HG03354 (cell line): Measurements from ENCODE around the gene ZSWIM9.

Source experiments
- ATAC-seq: cut with Tn5 transposase; IDR thresholded peaks from one replicate; pipeline ENCODE4 v1.9.1; 2021; ENCODE audit warnings: mild to moderate bottlenecking; ENCODE audit not compliant: unreplicated experiment, poor library complexity, severe bottlenecking

ZSWIM9 gene

DNA sequence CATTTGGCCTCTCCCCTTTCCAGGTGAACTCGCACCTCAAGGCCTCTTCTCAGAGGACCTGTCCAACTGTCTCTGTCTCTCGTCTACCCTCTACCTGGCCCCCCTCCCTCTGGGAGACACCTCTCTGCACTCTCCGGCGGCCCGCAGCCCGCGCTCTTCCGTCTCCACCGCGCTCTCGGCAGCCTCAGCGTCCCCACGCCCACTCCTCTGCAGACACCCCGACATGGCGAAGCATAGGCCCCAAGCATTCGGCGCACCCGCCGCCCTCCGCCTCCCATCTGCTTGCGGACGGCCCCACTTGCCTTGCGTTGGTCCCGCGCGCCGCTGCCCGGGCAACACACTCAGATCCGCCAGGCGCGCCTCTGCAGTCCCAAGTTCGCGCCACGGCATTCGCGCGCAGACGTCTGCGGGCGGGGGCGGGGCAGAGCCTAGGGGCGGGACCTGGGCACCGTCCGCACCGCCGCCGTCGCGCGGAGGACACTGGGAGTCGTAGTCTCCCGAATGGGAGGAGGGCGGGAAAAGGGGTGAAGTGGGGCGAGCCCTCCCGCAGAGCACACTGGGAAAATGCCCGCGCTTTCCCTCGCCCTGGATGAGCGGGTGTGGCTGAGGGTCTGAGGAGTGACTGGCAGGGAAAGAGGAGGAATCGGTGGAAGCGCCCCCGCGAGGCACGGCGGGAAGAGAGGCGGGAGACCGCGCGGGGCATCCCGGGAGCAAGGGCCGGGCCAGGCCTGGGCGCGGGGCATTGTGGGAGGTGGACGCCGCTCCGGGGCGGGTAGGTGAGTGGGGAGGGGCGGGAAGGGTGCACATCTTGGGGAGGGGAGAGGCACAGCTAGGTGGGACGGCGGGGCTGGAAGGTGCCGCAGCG lies at the start of gene ZSWIM9, which contains the start of gene LIG1:
Gene ZSWIM9, plus strand, starts transcription at position 742 of the 865 bp plus-strand sequence. CDS start 1,123 bp downstream, outside the sequence.
Gene LIG1, minus strand, starts transcription at position 406 of the 865 bp plus-strand sequence. CDS start 4,778 bp downstream, outside the sequence.
- peak; percentile 82 for ATAC-seq

DNA sequence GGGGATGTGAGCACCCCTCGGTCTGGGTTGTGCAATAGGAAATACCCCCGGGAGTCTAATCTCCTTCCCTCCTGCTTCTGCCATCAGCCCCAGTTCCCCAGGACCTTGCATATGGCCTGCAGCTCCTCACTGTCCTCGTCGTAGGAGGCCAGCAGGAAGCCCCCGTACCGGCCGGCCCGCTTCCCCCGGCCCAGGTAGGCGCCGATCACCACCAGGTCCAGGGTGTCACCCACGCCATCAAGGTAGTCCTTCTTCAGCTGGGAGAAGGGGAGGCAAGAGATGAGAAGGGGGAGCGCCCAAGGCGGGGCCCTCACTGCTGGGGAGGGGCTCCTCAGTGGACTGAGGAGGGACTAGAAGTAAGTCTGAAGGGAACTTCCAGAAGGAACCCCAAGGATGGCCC lies 49.4 kb upstream of the ZSWIM9 start:
- ATAC-seq: no peak

DNA sequence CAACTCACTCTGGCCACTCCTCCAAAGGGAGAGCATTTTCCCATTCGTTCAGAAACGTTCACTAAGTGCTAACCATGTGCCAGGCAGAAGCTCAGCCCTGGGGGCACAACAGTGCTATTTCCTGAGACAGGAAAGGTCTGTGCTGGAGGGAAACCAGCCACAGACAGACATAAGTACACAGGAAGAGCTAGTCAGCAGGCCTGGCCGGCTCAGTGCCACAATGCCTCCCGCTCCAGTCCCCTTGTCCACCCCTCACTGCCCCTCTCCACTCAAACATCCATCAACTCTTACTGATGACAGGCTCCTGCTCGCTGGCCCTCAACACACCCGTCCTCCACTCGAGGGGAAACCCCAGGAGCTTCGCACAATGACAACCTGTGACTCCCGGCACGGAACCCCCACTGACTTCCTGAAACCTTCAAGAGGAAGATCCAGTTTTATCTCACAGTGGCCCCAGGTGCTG lies 48.5 kb upstream of the ZSWIM9 start:
- no peak for ATAC-seq

DNA sequence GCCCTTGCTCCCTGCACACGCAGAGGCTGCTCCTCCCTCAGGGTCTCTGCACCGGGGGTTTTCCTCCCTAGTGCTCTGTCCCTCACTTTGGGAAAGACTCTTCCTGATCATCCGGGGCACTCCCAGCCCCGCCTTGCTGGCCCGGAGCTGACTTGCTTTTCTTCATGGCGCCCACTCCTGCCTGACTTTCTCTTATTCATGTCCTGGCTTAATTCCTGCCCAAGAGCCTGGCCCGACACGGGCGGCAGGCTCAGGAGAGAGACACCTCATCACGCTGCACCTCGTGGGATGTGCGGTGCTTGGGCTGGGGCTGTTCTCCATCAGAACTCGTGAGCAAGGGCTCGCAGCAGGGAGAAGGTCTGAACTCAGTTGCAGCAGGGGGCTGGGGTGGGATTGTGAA lies 48.1 kb upstream of the ZSWIM9 start:
- ATAC-seq: no peak

DNA sequence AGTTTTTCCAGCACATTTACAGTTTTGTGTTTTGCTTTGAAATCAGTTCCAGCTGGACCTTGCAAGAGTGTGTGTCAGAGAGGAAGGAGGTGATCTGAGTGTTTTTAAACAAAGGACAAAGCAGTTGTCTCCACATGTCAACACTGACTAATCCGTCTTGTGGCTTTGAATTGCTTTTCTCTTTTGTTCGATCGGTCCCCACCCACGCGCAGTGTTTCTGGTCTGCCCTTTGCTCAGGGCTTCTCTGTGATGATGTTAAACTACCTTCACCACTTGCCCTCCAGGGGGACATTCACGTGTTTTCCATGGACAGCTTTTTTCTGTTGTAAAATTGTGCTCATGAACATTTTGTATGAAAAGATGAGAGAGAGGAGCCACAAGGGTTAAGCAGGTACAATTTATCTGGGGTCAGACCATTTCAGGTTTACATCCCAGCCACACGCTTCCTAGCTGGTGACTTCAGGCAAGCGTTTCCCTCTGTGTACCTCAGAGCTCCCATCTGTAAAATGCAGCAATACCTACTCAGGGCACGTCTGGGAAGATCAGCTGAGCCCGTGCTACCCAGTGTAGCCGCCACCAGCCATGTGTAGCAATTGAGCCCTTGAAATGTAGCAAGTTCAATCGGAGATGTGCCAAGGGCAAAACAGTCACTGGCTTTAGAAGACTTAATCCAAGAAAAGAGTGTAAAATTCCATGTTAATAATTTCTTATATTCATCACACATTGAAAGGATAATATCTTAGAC lies 46.4 kb upstream of the ZSWIM9 start:
- ATAC-seq: no peak

DNA sequence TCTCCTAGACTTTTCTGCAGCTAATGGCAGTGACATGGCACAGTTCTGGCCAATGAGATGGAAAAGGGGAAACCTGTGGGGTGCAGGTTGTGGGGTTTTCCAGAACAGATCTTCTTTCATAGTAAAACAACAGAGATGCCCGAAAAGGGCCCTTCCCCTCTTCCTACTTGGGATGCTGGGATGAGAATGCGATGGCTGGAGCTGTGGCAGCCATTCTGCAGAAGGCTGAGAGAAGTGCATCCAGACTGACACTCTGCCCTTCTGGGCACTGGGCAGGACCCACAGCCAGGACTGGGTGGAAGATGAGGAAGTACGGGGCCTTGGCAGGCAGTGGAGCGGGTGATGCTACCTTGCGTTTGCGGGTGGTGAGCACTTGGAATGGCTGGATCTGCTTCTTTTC lies 42.9 kb upstream of the ZSWIM9 start:
- no peak for ATAC-seq

DNA sequence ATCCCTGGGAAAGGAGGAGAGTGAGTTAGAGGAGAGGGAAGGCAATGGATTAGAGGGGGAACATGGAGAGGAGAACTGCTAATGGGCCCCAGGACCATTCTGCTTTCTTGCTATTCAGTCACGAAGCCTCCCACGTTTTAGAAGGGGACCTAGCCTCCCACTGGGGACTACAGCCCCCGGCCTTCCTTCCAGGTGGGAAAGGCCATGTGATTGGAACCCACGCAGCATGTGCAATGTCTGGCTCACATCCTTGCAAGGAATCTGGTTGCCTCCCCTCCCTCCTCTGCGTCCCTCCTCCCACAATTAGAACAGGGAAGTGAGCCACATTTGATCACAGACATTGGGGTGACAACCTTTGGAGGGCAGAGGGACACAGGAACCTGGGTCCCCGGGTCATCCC lies 37.4 kb upstream of the ZSWIM9 start:
- no peak for ATAC-seq

DNA sequence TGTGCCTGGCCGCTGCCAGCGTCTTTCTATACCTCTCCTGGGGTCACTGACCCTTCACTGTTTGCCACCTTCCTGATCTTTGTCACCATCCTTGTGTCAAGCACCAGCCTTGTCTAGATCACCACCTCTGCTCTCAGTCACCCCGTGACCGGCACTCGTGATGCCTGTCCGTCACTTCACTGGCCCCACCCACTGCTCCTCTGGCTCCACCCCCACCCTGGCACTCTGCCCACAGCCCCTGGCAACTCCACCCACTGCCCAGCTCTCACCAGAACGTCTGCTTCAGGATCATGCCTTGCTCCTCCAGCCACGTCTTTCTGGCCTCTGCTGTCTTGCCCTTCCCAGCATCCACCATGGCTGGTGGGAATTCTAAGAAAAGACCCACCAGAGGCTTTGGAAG lies 35.1 kb upstream of the ZSWIM9 start:
- ATAC-seq: no peak

DNA sequence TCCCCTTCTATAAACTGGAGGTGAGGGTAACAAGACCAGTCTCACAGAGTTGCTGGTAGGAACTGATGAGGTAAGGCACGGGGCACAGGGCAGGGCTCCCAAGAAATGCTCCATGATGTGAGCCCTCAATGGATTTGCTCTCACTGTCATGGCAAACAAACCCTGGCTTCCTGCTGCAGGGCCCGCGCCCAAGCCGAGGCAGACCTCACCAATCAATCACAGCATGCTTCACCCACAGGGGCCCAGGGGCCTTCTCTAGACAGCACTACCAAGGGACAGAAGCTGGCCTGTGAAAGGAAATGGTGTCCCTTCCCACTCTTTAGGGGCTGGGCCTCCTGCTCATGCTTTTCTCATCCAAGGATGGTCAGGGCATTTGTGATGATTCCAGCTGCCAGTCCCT lies 33.9 kb upstream of the ZSWIM9 start:
- no peak for ATAC-seq

DNA sequence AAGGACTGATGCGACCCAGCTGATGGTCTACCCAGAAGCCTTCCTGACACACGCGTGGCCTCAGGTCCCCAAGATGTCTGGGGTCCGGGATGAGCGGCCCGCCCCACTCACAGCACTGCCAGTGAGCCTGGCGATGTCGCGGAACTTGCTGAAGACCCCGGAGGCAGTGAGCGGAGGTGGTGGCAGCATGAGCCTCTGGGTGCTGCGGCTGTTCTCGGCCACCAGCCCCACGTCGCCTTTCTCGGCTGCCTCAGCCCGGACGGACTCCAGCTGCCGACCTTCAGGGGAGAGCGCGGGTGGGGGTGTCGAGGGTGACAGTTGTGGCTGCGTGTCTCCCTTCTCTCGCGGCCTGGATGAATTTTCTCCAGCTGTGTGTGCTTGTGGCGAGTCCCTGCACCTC lies 33.1 kb upstream of the ZSWIM9 start:
- ATAC-seq: no peak

DNA sequence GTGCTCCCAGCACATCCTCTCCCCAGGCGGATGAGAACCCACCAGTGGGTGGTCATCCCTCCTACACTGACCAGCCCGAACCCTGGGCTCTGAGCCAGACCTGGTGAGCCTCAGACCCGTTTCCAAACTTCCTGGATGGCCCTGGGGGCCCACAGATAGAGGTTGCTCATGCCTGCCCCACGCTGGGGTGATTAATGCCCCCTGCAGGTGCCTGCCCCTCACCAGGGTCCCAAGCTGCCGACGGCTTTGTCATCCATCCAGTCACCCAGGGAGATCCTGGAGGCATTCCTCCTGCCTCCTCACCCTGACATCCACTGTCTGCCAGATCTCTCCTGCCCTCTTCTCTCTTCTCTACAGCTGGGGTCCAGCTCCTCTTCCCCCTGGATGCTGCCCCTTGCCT lies 31.4 kb upstream of the ZSWIM9 start:
- no peak for ATAC-seq

DNA sequence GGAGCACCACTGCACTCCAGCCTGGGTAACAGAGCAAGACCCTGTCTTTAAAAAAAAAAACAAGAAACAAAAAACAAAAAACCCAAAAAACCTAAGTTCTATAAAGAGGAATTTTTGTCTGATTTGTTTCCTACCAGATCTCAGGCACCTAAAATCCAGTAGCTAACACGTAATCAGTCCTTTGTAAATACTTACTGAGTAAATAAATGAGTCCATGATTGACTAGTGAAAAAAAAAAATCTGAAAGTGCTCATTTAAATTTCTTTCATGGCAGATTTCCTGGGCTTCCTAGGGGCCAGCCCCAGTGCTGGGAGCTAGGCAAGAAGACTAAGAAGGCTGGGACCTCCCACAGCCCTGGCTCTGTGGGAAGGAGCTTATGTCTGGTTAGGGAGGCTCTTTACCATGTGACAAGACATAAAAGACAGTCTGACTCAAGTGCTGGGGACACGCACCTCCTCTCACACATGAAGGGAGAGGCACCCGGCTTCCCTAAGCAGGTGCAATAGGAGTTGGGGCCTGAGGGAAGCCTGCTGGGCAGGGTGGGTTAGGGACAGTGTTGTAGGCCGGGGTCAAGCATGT lies 22.8 kb upstream of the ZSWIM9 start:
- no peak for ATAC-seq

DNA sequence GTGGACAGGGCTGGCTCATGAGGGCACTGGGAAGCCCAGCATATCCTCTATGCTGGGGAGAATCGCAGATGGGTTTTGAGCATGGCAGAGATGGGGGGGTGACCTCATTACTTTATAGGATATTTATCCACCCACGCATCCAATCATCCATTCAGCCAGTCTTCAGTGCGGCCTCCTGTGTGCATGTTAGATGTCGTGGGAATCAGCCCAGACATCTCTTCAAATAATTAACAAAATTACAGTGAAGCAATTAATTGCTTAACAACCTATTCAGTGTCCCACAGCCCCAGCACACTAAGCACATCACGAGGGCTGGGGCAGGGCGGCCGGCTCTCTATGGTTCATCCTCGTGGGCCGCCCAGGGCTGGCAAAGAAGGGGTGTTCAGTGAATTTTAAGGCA lies 21.9 kb upstream of the ZSWIM9 start:
- ATAC-seq: no peak

DNA sequence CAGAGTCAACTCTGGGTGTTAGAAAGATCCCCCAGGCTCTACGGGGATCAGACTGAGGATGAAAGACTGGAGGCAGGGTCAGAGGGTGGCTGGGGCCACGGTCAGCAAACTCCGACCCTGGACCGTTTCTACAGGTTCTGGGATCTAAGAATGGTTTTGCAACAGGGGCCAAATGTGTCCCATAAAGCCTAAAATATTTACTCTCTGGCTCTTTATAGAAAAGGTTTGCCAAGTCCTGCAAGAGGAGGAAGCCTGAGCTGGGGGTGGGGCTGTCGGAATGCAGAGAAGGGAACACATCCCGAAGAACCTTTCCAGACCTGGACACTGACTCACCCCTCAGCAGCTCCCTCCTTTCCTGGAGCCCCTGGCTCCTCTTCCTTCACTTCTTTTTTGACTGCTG lies 21.1 kb upstream of the ZSWIM9 start:
- ATAC-seq: no peak

DNA sequence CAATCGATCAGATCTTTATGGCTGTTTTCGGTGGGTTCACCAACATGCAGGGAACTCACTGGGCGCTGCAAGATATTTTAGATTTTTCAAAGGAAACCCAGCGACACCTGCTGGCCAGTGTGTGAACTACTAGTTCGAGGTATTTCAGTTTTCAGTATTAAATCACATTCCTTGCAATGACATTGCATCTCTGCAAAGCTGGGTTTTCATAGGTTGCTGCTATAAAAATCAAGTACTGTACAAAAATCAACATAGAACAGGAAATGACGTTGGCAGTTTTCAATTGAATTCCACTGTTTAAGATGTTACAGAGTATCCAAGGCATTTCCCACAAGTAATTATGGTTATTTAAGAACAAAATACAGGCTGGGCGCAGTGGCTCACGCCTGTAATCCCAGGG lies 17.9 kb upstream of the ZSWIM9 start:
- no peak for ATAC-seq

DNA sequence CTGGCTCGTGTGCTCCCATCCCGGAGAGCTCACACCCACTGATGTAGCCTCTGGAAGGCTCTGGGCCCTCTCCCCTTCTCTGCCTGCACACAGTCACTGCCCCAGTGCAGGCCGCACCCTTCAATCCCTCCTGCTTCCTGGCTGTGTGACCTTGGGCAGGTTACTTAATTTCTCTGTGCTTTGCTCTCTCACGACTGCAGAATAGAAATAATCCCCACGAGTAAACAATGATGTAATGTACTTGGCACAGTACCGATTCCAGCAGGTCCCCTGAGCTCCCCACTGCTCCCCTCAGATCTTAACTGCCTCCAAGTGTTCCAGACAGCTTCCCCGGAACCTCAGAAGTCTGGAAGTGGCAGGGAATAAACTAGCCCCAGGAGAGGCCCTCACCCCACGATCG lies 16.5 kb upstream of the ZSWIM9 start:
- no peak for ATAC-seq

DNA sequence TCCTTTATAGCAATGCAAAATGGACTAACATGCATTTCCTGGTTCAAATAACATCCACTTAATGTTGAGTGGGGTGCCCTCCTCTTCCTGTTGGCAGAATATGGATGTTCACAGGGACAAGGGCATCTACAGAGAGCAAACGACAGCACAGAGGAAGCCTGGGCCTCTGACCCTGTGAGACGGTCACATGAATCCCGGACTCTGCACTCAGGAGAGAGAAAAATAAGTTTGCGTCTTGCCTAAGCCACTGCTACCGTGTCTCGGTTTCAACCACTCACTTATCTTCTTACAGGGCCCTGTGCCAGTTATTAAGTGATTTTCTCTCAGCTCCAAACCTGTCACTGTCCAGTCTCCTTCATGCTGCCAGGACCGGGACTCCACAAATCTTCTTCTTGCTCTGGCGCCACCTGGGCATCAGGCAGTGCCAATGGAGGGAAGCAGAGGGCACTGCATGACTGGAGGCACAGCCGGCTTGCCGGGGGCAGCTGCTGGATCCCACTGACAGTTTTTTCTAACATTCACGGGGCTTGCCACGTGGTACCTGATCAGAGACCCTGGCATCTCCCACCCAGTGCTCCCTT lies 12.2 kb upstream of the ZSWIM9 start:
- no peak for ATAC-seq

DNA sequence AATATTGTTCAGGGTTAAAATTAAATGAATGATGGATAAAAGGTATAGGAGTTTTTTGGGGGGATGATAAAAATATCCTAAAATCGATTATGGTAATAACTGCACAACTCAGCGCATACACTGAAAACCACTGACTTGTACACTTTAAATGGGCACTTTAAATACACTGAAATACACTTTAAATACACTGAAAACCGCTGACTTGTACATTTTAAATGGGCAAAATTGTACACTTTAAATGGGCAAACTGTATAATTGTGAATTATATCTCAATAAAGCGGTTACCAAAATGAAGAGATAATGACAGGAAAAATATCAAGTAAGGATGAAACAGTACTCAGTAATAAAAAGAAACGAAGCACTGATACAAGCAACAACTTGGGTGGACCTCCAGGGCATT lies 1.8 kb upstream of the ZSWIM9 start:
- no peak for ATAC-seq

DNA sequence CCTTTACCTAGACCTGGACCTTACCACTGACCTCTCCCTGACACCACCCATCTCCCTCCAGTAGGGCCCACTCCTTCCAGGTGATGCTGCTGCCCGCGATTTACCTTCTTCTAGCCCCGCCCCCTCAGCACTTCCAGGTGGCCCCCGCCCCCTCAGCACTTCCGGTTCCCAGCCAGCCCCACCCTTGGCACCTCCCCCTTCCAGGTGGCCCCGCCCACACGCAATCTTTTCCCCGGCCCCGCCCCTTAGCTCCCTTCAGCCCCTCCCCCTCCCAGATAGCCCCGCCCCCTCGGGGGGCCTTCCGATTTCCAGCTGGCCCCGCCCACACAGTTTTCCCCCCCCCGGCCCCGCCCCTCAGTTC lies 922 bp upstream of the ZSWIM9 start:
- ATAC-seq: peak; percentile 8

DNA sequence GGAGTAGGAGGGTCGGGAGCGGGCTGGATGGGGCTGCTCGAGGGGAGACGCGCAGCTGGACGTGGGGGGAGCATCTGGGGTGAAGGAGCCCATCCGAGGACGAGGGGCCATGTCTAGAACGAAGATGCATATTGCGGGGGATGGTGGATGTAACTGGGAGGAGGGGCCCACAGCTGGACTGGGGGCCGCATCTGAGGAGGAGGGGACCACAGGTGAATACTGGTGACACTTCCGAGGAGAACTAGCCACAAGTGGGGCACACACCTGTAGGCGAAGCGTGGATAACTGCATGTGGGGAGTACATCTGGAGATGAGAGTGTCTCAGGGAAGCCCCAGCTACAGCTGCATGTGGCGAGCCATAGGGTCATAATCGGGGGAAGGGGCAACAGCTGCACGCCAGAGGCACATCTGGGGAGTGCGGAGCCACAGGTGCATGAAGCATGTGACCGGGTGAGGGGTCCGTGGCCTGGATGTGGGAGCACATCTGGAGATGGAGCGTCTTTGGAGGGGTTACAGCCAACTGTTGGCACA lies 402 bp downstream of the ZSWIM9 start:
- ATAC-seq: peak; percentile 7
